ENCODE results near the gene AGAP3. TPM values are rescaled to one million over a fixed set of nuclear protein-coding genes. Genes with fewer than 3 reads are reported as not detected.
"Not testable (repeated sequence)": the region's sequence is repeated elsewhere in the genome, so short reads cannot be mapped to it uniquely, and the experiment has no call there.

The AGAP3 gene
- total RNA-seq (10 to 100 TPM; 45.6 to 53.0 TPM), total RNA-seq (24.1 to 40.7 reads per million in 2 donors)

DNA sequence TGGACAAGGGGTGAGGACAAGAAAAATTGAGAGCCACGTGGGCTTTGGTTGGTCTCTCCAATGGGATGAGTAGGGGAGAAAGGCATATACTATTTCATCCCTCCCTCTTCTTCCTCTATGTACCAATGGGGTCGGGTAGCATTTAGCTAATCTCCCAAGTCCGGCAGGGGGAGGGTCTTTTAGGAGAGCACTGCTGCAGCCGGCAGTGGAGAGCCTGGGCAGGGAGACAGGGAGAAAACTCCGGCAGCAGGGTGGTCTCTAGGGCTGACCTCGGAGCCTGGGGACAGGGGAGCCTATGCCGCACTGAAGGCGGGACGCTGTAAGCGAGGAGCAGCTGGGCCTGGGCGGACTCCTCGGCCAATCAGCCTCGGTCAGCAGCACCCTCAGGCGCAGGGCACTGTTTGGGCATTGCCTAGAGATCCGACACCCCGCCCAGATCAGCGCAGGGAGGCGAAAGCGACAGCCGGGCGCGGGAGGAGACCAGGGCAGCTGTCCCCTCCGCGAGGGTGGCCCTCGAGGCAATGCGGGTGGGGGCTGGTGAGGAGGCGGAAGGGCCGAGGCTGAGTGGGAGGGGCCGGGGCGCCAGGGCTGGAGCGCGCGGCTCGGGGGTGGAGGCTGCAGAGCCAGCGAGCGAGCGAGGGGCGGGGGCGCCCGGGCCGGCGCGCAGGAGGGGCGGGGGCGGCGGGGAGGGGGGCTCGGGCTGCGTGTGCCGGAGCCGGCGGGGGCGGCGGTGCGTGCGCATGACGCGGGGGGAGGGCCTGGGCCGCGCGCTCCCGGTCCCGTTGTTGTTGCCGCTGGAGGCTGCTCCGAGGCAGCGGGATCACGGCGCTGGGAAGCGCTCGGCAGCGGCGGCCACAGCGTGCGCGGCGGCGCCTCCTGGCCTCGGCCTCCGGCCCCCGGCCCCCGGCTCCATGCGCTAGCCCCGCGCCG, at the start of gene AGAP3:
AGAP3 (plus strand) TSS at position 785 of the 930 bp plus-strand sequence. CDS start 267 bp downstream, outside the sequence.
- DNase-seq, result peak in 2 of 3 donors; percentile 65 to 66
- Mint-ChIP-seq H3K4me1 (peaks cover 30% of the 10 kb centered on the region), H3K27me3 (no peaks in the 10 kb centered on the region), H3K4me3 (peak within 1 kb of the TSS; percentile 92), H3K27ac (peak within 1 kb of the TSS; percentile 96), H3K36me3 (ENCODE audit: low read depth) (peaks cover 3% of the 10 kb centered on the region)
- no peaks in the 10 kb centered on the region for H3K9me3 ChIP-seq (ENCODE audit: control insufficient read depth, low read length, poor library complexity, severe bottlenecking)
- ATAC-seq, result peak; percentile 1

DNA sequence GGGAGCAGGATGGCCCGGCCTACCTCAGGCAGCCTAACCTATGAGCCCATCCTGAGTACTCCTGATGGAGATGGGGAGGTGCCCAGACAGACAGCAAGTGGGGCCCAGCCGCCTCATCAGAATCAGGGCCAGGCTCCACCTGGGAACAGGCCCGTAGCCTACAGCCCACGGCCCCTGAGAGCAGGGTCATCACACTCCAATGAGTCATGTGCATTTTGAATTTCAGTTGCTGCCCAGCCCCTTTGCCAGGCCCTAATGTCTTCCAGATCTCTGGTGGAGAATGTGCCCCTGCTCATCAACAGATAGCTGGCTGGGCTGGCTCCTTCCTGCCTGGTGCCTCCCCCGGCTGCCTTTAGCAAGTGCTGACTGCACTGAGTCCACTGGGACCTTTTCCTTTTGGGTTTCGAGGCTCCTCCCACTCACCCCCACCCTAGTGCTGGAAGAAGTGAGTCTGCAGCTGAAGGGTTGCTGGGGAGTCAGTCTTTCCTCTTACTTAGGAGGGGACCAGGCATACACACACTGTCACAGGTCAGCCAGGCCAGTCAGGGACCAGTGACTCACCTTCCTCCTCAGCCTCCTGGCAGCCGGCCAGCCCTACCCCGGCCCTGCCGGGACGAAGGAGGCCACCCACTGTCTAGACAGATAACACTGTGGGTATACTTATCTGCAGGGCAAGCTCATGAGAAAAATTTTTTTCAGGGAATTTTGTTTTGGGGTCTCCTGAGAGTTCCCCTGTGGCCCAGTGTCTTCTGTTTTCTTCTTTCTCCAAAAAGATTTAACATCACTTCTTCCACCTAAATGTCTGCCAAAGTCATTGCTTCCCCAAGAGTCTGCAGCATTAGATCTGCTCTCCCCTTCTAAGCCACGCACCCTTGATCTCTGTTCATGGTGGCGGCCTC, 47.1 kb upstream of the AGAP3 start:
- peak overlapping the region; percentile 59 for H3K27ac Mint-ChIP-seq
- H3K9me3 ChIP-seq (ENCODE audit: control insufficient read depth, low read length, poor library complexity, severe bottlenecking), result no peaks in the 10 kb centered on the region
- H3K36me3 Mint-ChIP-seq (ENCODE audit: low read depth), result peaks cover 3% of the 10 kb centered on the region
- DNase-seq (peak in 1 of 3 donors; percentile 32), ATAC-seq (peak; percentile 59)
- H3K27me3 Mint-ChIP-seq, result no peaks in the 10 kb centered on the region
- H3K4me1 Mint-ChIP-seq, result peaks cover 10% of the 10 kb centered on the region
- H3K4me3 Mint-ChIP-seq, result no peak overlapping the region

DNA sequence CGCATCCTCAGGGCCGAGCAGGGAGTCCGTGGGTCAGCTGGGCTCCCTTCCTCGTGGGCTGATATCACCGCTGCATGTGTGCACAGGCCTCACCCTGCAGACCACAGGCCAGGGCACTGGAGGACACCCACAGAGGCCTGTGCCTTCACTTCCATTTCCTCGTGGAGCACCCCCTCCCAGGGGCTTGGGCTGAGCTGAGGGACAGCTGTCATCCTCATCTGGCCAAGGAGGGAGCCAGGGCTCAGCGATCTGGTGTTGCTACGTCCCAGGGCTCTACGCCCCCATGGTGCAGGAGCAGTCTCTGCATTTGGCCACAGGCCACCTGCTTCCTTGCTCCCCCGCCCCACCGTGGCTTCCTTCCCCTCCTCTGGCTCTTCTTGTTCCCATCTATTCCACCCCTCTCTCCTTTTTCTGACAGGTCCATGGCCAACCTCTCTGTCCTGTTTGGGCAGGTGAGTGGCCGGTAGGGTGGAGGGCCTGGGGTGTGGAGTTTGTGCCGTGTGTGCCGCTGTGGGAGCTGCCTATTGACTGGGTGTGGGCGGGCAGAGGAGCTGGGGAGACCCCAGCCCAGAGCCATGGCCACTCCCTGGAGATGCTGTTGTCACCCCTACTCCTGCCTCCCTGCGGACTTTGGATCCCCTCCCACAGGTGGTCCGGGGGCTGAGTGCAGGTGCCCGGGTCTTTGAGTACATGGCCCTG, 46.3 kb upstream of the AGAP3 start:
- Mint-ChIP-seq H3K4me1 (peaks cover 10% of the 10 kb centered on the region), H3K36me3 (ENCODE audit: low read depth) (peaks cover 3% of the 10 kb centered on the region), H3K27ac (peak overlapping the region; percentile 59), H3K27me3 (no peaks in the 10 kb centered on the region), H3K4me3 (no peak overlapping the region)
- ATAC-seq, result no peak
- H3K9me3 ChIP-seq (ENCODE audit: control insufficient read depth, low read length, poor library complexity, severe bottlenecking), result no peaks in the 10 kb centered on the region
- no peak for DNase-seq

DNA sequence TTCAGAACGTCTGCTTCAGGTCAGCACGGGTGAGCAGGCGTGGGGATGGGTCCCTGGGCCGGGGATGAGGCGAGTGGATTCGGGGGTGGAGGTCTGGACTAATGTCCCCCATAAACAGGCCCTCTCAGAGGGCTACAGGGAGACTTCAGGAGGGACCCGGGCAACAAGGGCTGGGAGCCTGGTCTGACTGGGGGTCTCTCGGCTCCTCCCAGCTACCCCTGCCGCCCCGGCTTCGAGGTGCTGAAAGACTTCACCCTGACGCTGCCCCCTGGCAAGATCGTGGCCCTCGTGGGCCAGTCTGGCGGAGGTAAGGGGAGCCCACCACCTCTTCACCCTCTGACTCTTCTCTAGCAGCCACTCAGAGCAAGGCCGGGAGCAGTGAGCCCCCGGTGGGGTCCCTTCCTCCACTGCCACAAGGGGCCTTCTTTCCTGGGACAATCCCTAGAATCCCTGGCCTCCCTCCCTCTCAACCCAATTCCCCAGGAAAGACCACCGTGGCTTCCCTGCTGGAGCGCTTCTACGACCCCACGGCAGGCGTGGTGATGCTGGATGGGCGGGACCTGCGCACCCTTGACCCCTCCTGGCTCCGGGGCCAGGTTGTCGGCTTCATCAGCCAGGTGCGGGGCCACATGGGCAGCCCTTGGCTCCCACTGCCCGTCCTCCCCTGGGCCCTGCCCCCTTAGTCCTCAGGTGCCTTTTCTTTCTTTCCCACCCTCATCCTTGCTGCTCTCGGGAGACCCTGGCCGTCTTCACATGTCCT, 45.5 kb upstream of the AGAP3 start:
- DNase-seq (no peak), ATAC-seq (no peak)
- Mint-ChIP-seq H3K4me3 (no peak overlapping the region), H3K27me3 (no peaks in the 10 kb centered on the region), H3K36me3 (ENCODE audit: low read depth) (peaks cover 3% of the 10 kb centered on the region), H3K4me1 (peaks cover 10% of the 10 kb centered on the region), H3K27ac (no peak overlapping the region)
- H3K9me3 ChIP-seq (ENCODE audit: control insufficient read depth, low read length, poor library complexity, severe bottlenecking), result no peaks in the 10 kb centered on the region

DNA sequence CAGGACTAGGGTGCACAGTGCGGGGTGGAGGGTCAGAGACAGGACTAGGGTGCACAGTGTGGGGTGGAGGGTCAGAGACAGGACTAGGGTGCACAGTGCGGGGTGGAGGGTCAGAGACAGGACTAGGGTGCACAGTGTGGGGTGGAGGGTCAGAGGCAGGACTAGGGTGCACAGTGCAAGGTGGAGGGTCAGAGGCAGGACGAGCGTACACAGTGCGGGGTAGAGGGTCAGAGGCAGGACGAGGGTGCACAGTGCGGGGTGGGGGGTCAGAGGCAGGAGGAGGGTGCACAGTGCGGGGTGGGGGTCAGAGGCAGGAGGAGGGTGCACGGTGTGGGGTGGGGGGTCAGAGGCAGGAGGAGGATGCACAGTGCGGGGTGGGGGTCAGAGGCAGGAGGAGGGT, 42.8 kb upstream of the AGAP3 start:
- not testable (repeated sequence) for H3K27ac Mint-ChIP-seq; H3K9me3 ChIP-seq (ENCODE audit: control insufficient read depth, low read length, poor library complexity, severe bottlenecking); H3K4me1 Mint-ChIP-seq; DNase-seq; H3K36me3 Mint-ChIP-seq (ENCODE audit: low read depth); H3K27me3 Mint-ChIP-seq; ATAC-seq; H3K4me3 Mint-ChIP-seq

DNA sequence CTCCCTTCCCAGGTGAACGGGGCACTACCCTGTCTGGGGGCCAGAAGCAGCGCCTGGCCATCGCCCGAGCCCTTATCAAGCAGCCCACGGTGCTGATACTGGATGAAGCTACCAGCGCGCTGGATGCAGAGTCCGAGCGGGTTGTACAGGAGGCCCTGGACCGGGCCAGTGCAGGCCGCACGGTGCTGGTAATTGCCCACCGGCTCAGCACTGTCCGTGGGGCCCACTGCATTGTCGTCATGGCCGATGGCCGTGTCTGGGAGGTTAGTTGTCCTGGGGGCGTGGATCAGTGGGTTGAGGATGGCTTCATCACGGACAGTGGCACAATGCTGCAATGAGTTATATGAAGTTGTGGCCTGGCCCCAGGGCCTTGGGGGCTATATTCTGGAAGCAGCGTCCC, 42.3 kb upstream of the AGAP3 start:
- peak overlapping the region; percentile 34 for H3K27ac Mint-ChIP-seq
- H3K36me3 Mint-ChIP-seq (ENCODE audit: low read depth), result no peaks in the 10 kb centered on the region
- ATAC-seq, result no peak
- H3K27me3 Mint-ChIP-seq, result no peaks in the 10 kb centered on the region
- no peak overlapping the region for H3K4me3 Mint-ChIP-seq
- no peak for DNase-seq
- peaks cover 10% of the 10 kb centered on the region for H3K4me1 Mint-ChIP-seq
- H3K9me3 ChIP-seq (ENCODE audit: control insufficient read depth, low read length, poor library complexity, severe bottlenecking), result no peaks in the 10 kb centered on the region

DNA sequence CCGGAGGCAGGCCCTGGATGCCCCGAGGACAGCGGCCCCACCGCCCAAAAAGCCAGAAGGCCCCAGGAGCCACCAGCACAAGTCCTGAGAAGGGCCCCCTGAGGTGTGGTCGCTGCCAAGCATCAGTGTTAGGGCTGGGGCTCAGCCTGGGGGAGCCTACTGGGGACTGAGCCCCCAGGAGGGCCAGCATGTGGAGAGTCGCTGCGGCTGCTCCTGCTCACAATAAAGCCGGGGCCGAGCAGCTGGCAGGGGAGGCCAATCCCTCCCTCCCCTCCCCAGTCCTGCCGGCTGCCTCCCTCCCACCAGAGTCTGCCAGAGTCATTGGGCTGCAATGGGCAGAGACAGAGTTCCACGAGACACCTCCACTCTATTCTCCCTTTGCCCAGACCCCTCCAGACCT, 41.0 kb upstream of the AGAP3 start:
- DNase-seq, result no peak
- Mint-ChIP-seq H3K4me3 (no peak overlapping the region), H3K27me3 (no peaks in the 10 kb centered on the region), H3K4me1 (peaks cover 2% of the 10 kb centered on the region), H3K36me3 (ENCODE audit: low read depth) (no peaks in the 10 kb centered on the region), H3K27ac (no peak overlapping the region)
- no peak for ATAC-seq
- H3K9me3 ChIP-seq (ENCODE audit: control insufficient read depth, low read length, poor library complexity, severe bottlenecking), result no peaks in the 10 kb centered on the region

DNA sequence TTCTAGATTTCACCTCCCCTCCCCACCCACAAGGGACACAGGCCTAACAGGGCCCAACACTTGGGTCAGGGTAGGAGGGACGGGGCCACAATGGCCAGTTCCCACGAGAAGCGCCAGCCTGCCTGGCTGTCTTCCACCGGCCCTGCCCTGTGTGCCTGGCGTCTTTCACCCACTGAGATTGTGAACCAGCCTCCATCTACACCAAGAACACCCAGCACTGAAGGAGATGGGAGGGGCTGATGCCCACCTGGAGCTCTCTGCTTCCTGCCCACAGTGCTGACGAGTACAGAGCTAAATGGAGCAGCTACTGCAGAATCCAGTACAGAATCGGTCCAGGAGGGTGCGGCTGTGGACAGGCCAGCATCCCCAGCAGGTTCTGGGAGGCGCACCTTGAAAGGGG, 40.3 kb upstream of the AGAP3 start:
- no peaks in the 10 kb centered on the region for H3K36me3 Mint-ChIP-seq (ENCODE audit: low read depth)

DNA sequence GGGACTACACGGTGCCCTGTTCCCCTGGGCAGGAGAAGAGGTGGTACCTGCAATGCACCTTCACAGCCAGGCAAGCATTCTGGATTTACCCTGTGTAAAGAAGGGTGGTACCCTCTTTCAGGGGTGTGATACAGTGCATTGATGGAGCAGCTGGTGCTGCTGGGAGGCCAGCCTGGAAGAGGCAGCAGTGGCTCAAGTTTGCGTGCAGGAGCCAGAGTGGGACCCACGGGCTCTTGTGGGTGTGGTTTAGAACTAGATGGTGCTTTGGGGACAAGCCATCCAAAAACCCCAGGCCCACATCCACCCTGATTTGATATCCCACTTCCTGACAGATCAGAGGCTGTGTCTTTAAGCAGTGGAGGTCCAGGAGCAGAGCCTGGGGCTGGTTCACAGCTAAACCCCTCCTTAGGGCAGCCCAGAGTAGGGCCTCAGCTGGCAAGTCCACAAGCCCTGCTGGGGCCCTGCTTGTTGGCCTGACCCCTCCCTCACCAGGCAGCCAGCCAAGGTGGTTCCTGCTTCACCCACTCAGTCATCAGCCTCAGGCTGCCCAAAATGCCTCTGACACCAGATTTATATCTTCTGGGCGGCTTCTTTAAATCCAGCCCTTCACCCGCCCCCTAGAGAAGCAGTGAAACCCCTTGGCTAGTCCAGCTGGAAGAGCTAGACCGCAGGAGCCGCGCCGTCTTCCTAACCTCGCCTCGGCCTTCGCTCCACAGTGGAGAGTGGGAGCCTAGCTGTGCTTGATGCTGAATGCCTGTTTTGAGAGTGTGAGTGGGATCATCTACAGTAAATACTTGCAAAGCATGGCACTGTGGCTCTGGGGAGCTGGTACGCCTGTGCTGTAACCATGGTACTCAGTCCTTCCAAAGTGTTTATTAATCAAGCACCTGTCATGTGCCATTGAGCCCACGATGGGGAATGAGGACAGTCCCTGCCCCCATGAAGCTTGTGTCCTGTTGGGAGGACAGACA, 39.4 kb upstream of the AGAP3 start:
- no peaks in the 10 kb centered on the region for H3K9me3 ChIP-seq (ENCODE audit: control insufficient read depth, low read length, poor library complexity, severe bottlenecking)
- DNase-seq (no peak), ATAC-seq (no peak)
- Mint-ChIP-seq H3K4me1 (peaks cover 4% of the 10 kb centered on the region), H3K4me3 (no peak overlapping the region), H3K36me3 (ENCODE audit: low read depth) (no peaks in the 10 kb centered on the region), H3K27ac (no peak overlapping the region), H3K27me3 (no peaks in the 10 kb centered on the region)

More for the DNA sequence above, 40.3 kb upstream of the AGAP3 start:
- ATAC-seq (no peak), DNase-seq (no peak)
- Mint-ChIP-seq H3K27ac (no peak overlapping the region), H3K4me1 (peaks cover 2% of the 10 kb centered on the region), H3K27me3 (no peaks in the 10 kb centered on the region), H3K4me3 (no peak overlapping the region)
- no peaks in the 10 kb centered on the region for H3K9me3 ChIP-seq (ENCODE audit: control insufficient read depth, low read length, poor library complexity, severe bottlenecking)

DNA sequence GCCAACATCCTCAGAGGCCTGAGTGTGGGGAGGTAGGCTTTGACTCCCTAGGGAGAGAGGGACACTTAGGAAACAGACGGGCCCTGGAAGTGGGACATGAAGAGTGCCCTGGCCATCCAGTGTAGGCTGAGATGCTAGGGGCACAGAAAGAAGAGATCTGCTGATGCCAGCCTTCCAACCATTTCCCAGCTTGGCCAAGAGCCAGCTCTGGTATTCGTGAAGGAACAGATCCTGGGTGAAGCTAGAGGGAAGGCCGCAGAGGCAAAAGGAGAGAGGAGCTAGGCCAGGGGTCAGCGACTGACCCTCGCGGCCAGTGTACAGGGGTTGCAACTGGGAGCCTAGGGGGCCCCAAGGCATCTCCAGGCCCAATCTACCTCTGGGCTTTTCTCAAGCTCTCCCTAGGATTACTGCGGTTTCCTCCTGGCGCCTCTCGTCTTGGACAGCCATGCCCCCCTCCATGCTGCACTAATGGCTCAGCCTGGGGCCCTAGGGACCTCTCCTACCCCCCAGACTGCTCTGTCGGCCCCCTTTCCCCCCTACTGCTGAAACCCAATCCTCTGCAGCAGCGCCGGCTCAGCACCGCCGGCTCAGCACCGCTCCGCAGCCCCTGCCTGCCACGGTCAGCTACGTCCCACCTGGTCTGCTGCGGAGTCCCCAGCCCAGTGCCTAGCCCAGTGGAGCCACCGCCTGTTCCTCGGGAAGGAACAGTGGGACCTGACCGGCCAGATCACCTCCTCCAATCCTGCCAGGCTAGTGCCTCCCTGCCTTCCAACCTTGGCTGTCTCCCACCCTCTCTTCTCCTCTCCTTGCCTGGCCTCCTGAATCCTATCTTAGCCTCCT, 38.1 kb upstream of the AGAP3 start, which contains the start of gene ASIC3:
ASIC3 (plus strand) TSS at position 556 of the 840 bp plus-strand sequence. CDS start 355 bp downstream, outside the sequence.
- H3K4me1 Mint-ChIP-seq, result peaks cover 10% of the 10 kb centered on the region
- H3K9me3 ChIP-seq (ENCODE audit: control insufficient read depth, low read length, poor library complexity, severe bottlenecking), result no peaks in the 10 kb centered on the region
- ATAC-seq (no peak), DNase-seq (no peak)
- peaks cover 5% of the 10 kb centered on the region for H3K27me3 Mint-ChIP-seq
- no peak within 1 kb of the TSS for H3K4me3 Mint-ChIP-seq
- H3K36me3 Mint-ChIP-seq (ENCODE audit: low read depth), result no peaks in the 10 kb centered on the region
- H3K27ac Mint-ChIP-seq, result no peak within 1 kb of the TSS

Data from T-helper 17 cell (primary cell).